H1 (cell line): ENCODE measurements around the gene HLA-A. TPM values are rescaled to one million over a fixed set of nuclear protein-coding genes. Genes with fewer than 3 reads are reported as not detected.

ENCODE experiments used
- ATF2 ChIP-seq: IDR thresholded peaks from 2 replicates; pipeline ENCODE4 v1.6.1; 2012; ENCODE audit warnings: low read length, inconsistent platforms
- CHD7 ChIP-seq: fragments of 300-600 bp; sonication (generic); IDR thresholded peaks from 2 replicates; pipeline ENCODE4 v1.7.1; 2012; ENCODE audit warnings: low read length, moderate library complexity, mild to moderate bottlenecking, inconsistent platforms; ENCODE audit not compliant: insufficient replicate concordance
- CREB1 ChIP-seq: IDR thresholded peaks from 2 replicates; pipeline ENCODE4 v1.6.1; 2012; ENCODE audit warnings: inconsistent platforms
- EGR1 ChIP-seq: IDR thresholded peaks from 2 replicates; pipeline ENCODE4 v1.6.1; 2011; ENCODE audit warnings: low read depth, low read length, borderline replicate concordance
- EZH2 ChIP-seq: fragments of 200-600 bp; sonication (generic); IDR thresholded peaks from 2 replicates; pipeline ENCODE4 v1.7.1; 2012; ENCODE audit warnings: low read depth, mild to moderate bottlenecking, moderate library complexity, low read length, inconsistent platforms; ENCODE audit not compliant: severe bottlenecking
- FOSL1 ChIP-seq: IDR thresholded peaks from 2 replicates; pipeline ENCODE4 v1.6.1; 2011; ENCODE audit warnings: mild to moderate bottlenecking, low read depth, low read length, moderate library complexity; ENCODE audit not compliant: insufficient read depth
- POLR2AphosphoS5 ChIP-seq: IDR thresholded peaks from 2 replicates; pipeline ENCODE4 v1.6.1; 2011; ENCODE audit warnings: low read depth, low read length
- SP2 ChIP-seq: IDR thresholded peaks from 2 replicates; pipeline ENCODE4 v1.6.1; 2012; ENCODE audit warnings: mild to moderate bottlenecking, low read length, inconsistent platforms
- SP4 ChIP-seq: IDR thresholded peaks from 2 replicates; pipeline ENCODE4 v1.6.1; 2012; ENCODE audit warnings: low read length, inconsistent platforms
- TBP ChIP-seq: IDR thresholded peaks from 2 replicates; pipeline ENCODE4 v1.6.1; 2011; ENCODE audit warnings: low read depth, low read length, improper control_type of control experiment
- polyA plus RNA-seq, 7 experiments: library from polyadenylated mRNA; depleted of rRNA in 3 of 7; stranded (reverse) in 5 of 7; unstranded in 2 of 7; fragments of >200 nt in 5 of 7; fragments of 200-250 nt in 2 of 7; gene quantifications; 1 replicate in 5 of 7; 2 replicates in 1 of 7; 4 replicates in 1 of 7; pipeline versions ENCODE4 v1.2.1 to v1.2.3, GENCODE V29; 2011 to 2013; ENCODE audit warnings: missing spikeins in 2 of 7, mixed read lengths in 2 of 7
- total RNA-seq: library from RNA; stranded (reverse); fragmentation: NEBNext Ultra II Directional; extraction: Animal tissue kit (Norgen Biotek cat#: 25700); gene quantifications from 2 replicates; pipeline ENCODE4 v1.2.1, GENCODE V29; 2021

The HLA-A gene
- total and polyA plus RNA-seq, 2 of the 8 experiments (the other 6 are each of a cell fraction or from before 2014, with no cell fraction given) = 221 to 474 TPM

DNA sequence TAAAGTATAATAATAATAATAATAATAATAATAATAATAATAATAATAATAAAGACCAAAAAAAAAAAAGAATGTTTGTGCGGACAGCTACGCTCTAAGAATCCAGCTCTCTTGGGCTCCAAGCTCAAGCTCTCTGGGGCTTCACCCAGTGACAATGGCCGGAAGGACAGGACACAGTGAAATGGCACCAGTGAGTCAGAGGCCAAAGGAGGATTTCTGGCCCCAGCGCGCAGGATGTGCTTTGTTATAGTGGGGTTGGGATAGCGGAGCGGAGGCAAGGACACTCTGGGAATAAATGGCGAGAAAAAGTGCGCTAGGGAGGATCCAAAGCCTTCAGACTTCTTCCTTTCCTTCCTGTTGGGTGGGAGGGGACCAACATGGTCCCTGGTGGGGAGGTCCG, 38.2 kb downstream of the HLA-A start (continued):
- TF ChIP-seq CHD7 (no peak), FOSL1 (no peak), EZH2 (no peak), ATF2 (no peak), SP4 (no peak), EGR1 (no peak), SP2 (no peak), POLR2AphosphoS5 (no peak), CREB1 (no peak), TBP (no peak)
